ENCODE data around the gene TMED10. TPM values are rescaled to one million over a fixed set of nuclear protein-coding genes. Genes with fewer than 3 reads are reported as not detected.

TMED10 gene
- total RNA-seq, 1 experiment from 2014 or later: 253 TPM

DNA sequence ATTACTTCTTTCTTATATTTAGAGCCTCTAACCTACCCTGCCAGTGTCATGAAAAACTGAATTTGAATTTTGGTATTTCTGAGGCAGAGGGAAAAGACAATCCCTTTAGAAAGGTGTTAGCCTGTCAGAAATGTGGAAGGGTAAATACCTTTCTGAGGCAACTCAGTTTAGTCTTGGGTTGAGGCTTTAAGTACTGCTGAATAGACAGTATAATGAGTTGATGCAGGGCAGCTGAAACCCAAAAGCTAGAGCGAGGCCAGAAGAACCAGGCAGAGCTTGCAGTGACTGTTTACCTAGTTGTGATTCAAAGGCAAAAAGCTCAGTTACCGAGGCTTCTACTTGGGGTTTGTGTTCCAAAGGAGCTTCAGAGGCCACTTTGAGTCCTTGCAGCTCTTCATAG is 88.3 kb downstream of the TMED10 start:
- Histone ChIP-seq H3K4me1 (ENCODE audit: insufficient read depth, low read length) (no peaks in the 10 kb centered on the region), H2AFZ (ENCODE audit: low read length) (no peak overlapping the region), H3K27me3 (ENCODE audit: low read length) (no peaks in the 10 kb centered on the region), H3K9me3 (ENCODE audit: low read length) (no peaks in the 10 kb centered on the region), H3K9ac (ENCODE audit: low read length) (no peak overlapping the region), H3K9me2 (replicated peaks; ENCODE audit: low read length) (no peaks in the 10 kb centered on the region), H3K36me3 (ENCODE audit: low read depth, low read length) (peaks cover 22% of the 10 kb centered on the region; the same call in 1 of the 2 replicates), H3K4me2 (ENCODE audit: low read length) (no peak overlapping the region), H3K79me2 (ENCODE audit: low read length) (no peaks in the 10 kb centered on the region), H3K27ac (ENCODE audit: low read length) (no peak overlapping the region), H3F3A (ENCODE audit: low read length, unreplicated experiment) (no peaks in the 10 kb centered on the region), H4K20me1 (ENCODE audit: low read length) (no peaks in the 10 kb centered on the region), H3K4me3 (ENCODE audit: low read length) (no peak overlapping the region)
- no TSS peak for BruUV-seq (replicated peaks)
- intact Hi-C loops (cut with micrococcal nuclease): loop anchor here (1.0 to 10.0 kb wide), 4 partner anchors 76 to 227 kb away; no protein-coding TSS in a partner anchor
- no peak for DNase-seq
- no peak for ATAC-seq
- CTCF ChIA-PET: interaction anchor here (0.6 to 0.9 kb wide), 5 partner anchors 9 to 241 kb away, joined by 3 to 5 read pairs (median 4); partner anchors contain the start of gene RPS6KL1
- POLR2A ChIA-PET (ENCODE audit: unreplicated experiment): interaction anchor here (0.6 kb wide), 1 partner anchor 469 kb away, joined by 3 read pairs; no protein-coding TSS in a partner anchor
- TF ChIP-seq, protein P1, sequence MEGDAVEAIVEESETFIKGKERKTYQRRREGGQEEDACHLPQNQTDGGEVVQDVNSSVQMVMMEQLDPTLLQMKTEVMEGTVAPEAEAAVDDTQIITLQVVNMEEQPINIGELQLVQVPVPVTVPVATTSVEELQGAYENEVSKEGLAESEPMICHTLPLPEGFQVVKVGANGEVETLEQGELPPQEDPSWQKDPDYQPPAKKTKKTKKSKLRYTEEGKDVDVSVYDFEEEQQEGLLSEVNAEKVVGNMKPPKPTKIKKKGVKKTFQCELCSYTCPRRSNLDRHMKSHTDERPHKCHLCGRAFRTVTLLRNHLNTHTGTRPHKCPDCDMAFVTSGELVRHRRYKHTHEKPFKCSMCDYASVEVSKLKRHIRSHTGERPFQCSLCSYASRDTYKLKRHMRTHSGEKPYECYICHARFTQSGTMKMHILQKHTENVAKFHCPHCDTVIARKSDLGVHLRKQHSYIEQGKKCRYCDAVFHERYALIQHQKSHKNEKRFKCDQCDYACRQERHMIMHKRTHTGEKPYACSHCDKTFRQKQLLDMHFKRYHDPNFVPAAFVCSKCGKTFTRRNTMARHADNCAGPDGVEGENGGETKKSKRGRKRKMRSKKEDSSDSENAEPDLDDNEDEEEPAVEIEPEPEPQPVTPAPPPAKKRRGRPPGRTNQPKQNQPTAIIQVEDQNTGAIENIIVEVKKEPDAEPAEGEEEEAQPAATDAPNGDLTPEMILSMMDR (conservative IDR thresholded peaks at IDR 0.05; ENCODE audit: low read depth, low read length): no peak
- TF ChIP-seq EZH2phosphoT487 (IDR thresholded peaks at IDR 0.05; ENCODE audit: borderline replicate concordance, low read length) (no peak), EZH2 (IDR thresholded peaks at IDR 0.05; ENCODE audit: low read length, unreplicated experiment) (no peak)

DNA sequence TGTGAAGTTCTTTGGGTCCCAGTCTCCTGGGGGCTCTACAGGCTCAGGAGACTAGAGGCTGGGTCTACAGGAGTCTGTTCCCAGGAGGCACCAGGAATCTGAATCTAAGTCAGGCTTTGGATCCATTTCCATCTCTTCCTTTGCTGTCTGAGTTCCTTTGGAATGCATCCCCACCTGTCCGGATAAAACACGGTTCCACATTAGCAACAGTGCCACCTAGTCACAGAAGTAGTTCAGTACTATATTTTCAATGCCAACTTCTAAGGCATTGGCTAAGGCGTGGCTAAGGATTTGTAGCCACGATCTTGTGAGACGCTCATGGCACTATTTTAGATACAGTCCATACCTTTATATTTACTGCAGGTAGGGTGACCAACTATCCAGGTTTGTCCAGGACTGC is 91.9 kb downstream of the TMED10 start:
- ATAC-seq: peak; percentile 89
- no peak overlapping the region for H3K4me3 ChIP-seq (ENCODE audit: low read length)
- no peaks in the 10 kb centered on the region for H3F3A ChIP-seq (ENCODE audit: low read length, unreplicated experiment)
- H4K20me1 ChIP-seq (ENCODE audit: low read length): no peaks in the 10 kb centered on the region
- H3K27ac ChIP-seq (ENCODE audit: low read length): no peak overlapping the region
- H3K27me3 ChIP-seq (ENCODE audit: low read length): no peaks in the 10 kb centered on the region
- no peak overlapping the region for H3K9ac ChIP-seq (ENCODE audit: low read length)
- H3K4me1 ChIP-seq (ENCODE audit: insufficient read depth, low read length): no peaks in the 10 kb centered on the region
- ChIA-PET CTCF (no interaction called here), POLR2A (ENCODE audit: unreplicated experiment) (no interaction called here)
- no peak overlapping the region for H3K4me2 ChIP-seq (ENCODE audit: low read length)
- H3K79me2 ChIP-seq (ENCODE audit: low read length): no peaks in the 10 kb centered on the region
- H3K9me3 ChIP-seq (ENCODE audit: low read length): no peaks in the 10 kb centered on the region
- BruUV-seq (replicated peaks): no TSS peak
- no peaks in the 10 kb centered on the region for H3K9me2 ChIP-seq (replicated peaks; ENCODE audit: low read length)
- H2AFZ ChIP-seq (ENCODE audit: low read length): no peak overlapping the region
- no peak for TF ChIP-seq EZH2 (IDR thresholded peaks at IDR 0.05; ENCODE audit: low read length, unreplicated experiment)
- TF ChIP-seq, protein P1 (conservative IDR thresholded peaks at IDR 0.05; ENCODE audit: low read depth, low read length): peak; percentile 71
- H3K36me3 ChIP-seq (ENCODE audit: low read depth, low read length): peaks cover 22% of the 10 kb centered on the region; the same call in 1 of the 2 replicates
- intact Hi-C loops (cut with micrococcal nuclease): loop anchor here (1.0 to 10.0 kb wide), 2 partner anchors 140 to 170 kb away; no protein-coding TSS in a partner anchor
- peak; percentile 71 for DNase-seq

DNA sequence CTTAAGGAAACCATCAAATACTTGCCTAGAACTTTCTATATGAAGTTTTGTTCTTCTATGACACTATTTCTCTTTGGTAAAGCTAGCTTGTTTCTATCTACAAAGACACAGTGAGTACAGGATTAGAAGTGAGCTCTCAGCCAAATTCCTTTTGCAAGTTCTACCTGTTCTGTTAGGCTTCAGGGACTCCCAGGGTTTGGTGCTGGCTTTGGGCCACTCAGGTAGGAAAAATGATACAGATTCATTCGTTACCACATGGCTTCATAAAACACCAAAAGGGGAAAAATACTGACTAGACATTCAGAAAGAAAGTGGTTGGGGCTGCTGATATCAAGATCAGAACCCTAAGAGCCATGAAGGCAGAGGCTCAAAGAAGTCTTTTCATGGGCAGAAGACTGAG is 93.1 kb downstream of the TMED10 start:
- ATAC-seq (no peak), DNase-seq (no peak)
- Histone ChIP-seq H3K4me2 (ENCODE audit: low read length) (no peak overlapping the region), H3K9me3 (ENCODE audit: low read length) (no peaks in the 10 kb centered on the region), H3K4me1 (ENCODE audit: insufficient read depth, low read length) (no peaks in the 10 kb centered on the region), H3K79me2 (ENCODE audit: low read length) (no peaks in the 10 kb centered on the region), H3K36me3 (ENCODE audit: low read depth, low read length) (peaks cover 20% of the 10 kb centered on the region; the same call in 1 of the 2 replicates), H3K4me3 (ENCODE audit: low read length) (no peak overlapping the region), H3K9me2 (replicated peaks; ENCODE audit: low read length) (no peaks in the 10 kb centered on the region), H4K20me1 (ENCODE audit: low read length) (no peaks in the 10 kb centered on the region), H3F3A (ENCODE audit: low read length, unreplicated experiment) (no peaks in the 10 kb centered on the region), H3K9ac (ENCODE audit: low read length) (no peak overlapping the region), H2AFZ (ENCODE audit: low read length) (no peak overlapping the region), H3K27me3 (ENCODE audit: low read length) (no peaks in the 10 kb centered on the region), H3K27ac (ENCODE audit: low read length) (no peak overlapping the region)
- no peak for TF ChIP-seq EZH2phosphoT487 (IDR thresholded peaks at IDR 0.05; ENCODE audit: borderline replicate concordance, low read length)
- TF ChIP-seq EZH2 (IDR thresholded peaks at IDR 0.05; ENCODE audit: low read length, unreplicated experiment): no peak
- BruUV-seq (replicated peaks): no TSS peak
- intact Hi-C loops (cut with micrococcal nuclease): loop anchor here (10.0 kb wide), 1 partner anchor 138 kb away; no protein-coding TSS in a partner anchor
- ChIA-PET POLR2A (ENCODE audit: unreplicated experiment) (no interaction called here), CTCF (no interaction called here)
